H9 (cell line): ENCODE measurements around the gene ZNF8. TPM values are rescaled to one million over a fixed set of nuclear protein-coding genes. Genes with fewer than 3 reads are reported as not detected.

Experiments used
- DNase-seq: peaks from one replicate; pipeline ENCODE4 v3.0.0-alpha.2; 2017
- H2AFZ ChIP-seq: one replicate; pipeline ENCODE4 v1.6.1; 2013; ENCODE audit warnings: mild to moderate bottlenecking, low read length, control low read depth, moderate library complexity
- H2AK5ac ChIP-seq: 2 replicates; pipeline ENCODE4 v1.6.1; 2013; ENCODE audit warnings: low read length, control low read depth, mixed read lengths; ENCODE audit not compliant: insufficient read length
- H2BK120ac ChIP-seq: one replicate; pipeline ENCODE4 v1.6.1; 2013; ENCODE audit warnings: low read depth, mild to moderate bottlenecking, low read length, control low read depth, inconsistent platforms; ENCODE audit not compliant: poor library complexity, severe bottlenecking
- H2BK12ac ChIP-seq: 2 replicates; pipeline ENCODE4 v1.6.1; 2013; ENCODE audit warnings: low read length, control low read depth, mixed read lengths, low read depth; ENCODE audit not compliant: insufficient read length
- H2BK15ac ChIP-seq: 2 replicates; pipeline ENCODE4 v1.6.1; 2013; ENCODE audit warnings: low read depth, low read length, control low read depth
- H2BK20ac ChIP-seq: one replicate; pipeline ENCODE4 v1.6.1; 2013; ENCODE audit warnings: low read depth, mild to moderate bottlenecking, low read length, control low read depth, inconsistent platforms; ENCODE audit not compliant: poor library complexity, severe bottlenecking
- H2BK5ac ChIP-seq: 2 replicates; pipeline ENCODE4 v1.6.1; 2013; ENCODE audit warnings: low read length, control low read depth, mixed read lengths; ENCODE audit not compliant: insufficient read length
- H3K14ac ChIP-seq: 2 replicates; pipeline ENCODE4 v1.6.1; 2013; ENCODE audit warnings: low read length, control low read depth; ENCODE audit not compliant: insufficient read depth
- H3K18ac ChIP-seq: 2 replicates; pipeline ENCODE4 v1.6.1; 2013; ENCODE audit warnings: low read depth, mild to moderate bottlenecking, mixed read lengths, low read length, control low read depth; ENCODE audit not compliant: insufficient read length
- H3K23ac ChIP-seq: 2 replicates; pipeline ENCODE4 v1.6.1; 2013; ENCODE audit warnings: low read length, control low read depth, mixed read lengths, low read depth; ENCODE audit not compliant: insufficient read length
- H3K23me2 ChIP-seq: 2 replicates; pipeline ENCODE4 v1.6.1; 2013; ENCODE audit warnings: low read depth, mild to moderate bottlenecking, mixed read lengths, low read length, control low read depth; ENCODE audit not compliant: insufficient read length, poor library complexity, severe bottlenecking
- H3K27ac ChIP-seq: 2 replicates; pipeline ENCODE4 v1.5.1; 2013; ENCODE audit warnings: low read length, control low read depth, mixed read lengths, low read depth; ENCODE audit not compliant: insufficient read length
- H3K27me3 ChIP-seq: 2 replicates; pipeline ENCODE4 v1.6.1; 2013; ENCODE audit warnings: low read length, control low read depth, inconsistent platforms; ENCODE audit not compliant: insufficient read depth
- H3K4ac ChIP-seq: 2 replicates; pipeline ENCODE4 v1.6.1; 2013; ENCODE audit warnings: low read depth, mild to moderate bottlenecking, control low read depth, inconsistent platforms, low read length, moderate library complexity
- H3K4me1 ChIP-seq: 2 replicates; pipeline ENCODE4 v1.6.1; 2013; ENCODE audit warnings: low read length, control low read depth, inconsistent platforms; ENCODE audit not compliant: insufficient read depth
- H3K4me2 ChIP-seq: 2 replicates; pipeline ENCODE4 v1.6.1; 2013; ENCODE audit warnings: low read length, control low read depth, mixed read lengths; ENCODE audit not compliant: insufficient read length, insufficient read depth
- H3K56ac ChIP-seq: 2 replicates; pipeline ENCODE4 v1.6.1; 2013; ENCODE audit warnings: low read depth, mild to moderate bottlenecking, mixed read lengths, low read length, control low read depth; ENCODE audit not compliant: insufficient read length
- H3K79me1 ChIP-seq: 2 replicates; pipeline ENCODE4 v1.6.1; 2013; ENCODE audit warnings: low read depth, mild to moderate bottlenecking, moderate library complexity, low read length, control low read depth, inconsistent platforms; ENCODE audit not compliant: insufficient read depth, poor library complexity, severe bottlenecking
- H3K79me2 ChIP-seq: 2 replicates; pipeline ENCODE4 v1.6.1; 2013; ENCODE audit warnings: low read length, control low read depth, inconsistent platforms; ENCODE audit not compliant: insufficient read depth
- H3K9ac ChIP-seq: 2 replicates; pipeline ENCODE4 v1.6.1; 2013; ENCODE audit warnings: low read length, control low read depth, mixed read lengths; ENCODE audit not compliant: insufficient read length; ENCODE audit errors: extremely low read depth
- H3K9me3 ChIP-seq: one replicate; pipeline ENCODE4 v1.6.1; 2013; ENCODE audit warnings: low read depth, low read length, inconsistent platforms; ENCODE audit not compliant: control insufficient read depth
- H3T11ph ChIP-seq: one replicate; pipeline ENCODE4 v1.6.1; 2013; ENCODE audit warnings: mild to moderate bottlenecking, low read length, control low read depth, inconsistent platforms
- H4K20me1 ChIP-seq: one replicate; pipeline ENCODE4 v1.6.1; 2013; ENCODE audit not compliant: control insufficient read depth, insufficient read length, insufficient read depth
- H4K5ac ChIP-seq: 2 replicates; pipeline ENCODE4 v1.6.1; 2013; ENCODE audit warnings: low read depth, mild to moderate bottlenecking, mixed read lengths, low read length, control low read depth; ENCODE audit not compliant: insufficient read length
- H4K8ac ChIP-seq: replicated peaks from 2 replicates; pipeline ENCODE4 v1.6.1; 2013; ENCODE audit warnings: low read length, control low read depth, mixed read lengths, low read depth; ENCODE audit not compliant: insufficient read length
- H4K91ac ChIP-seq: 2 replicates; pipeline ENCODE4 v1.6.1; 2013; ENCODE audit warnings: low read depth, mild to moderate bottlenecking, moderate library complexity, mixed read lengths, low read length, control low read depth; ENCODE audit not compliant: insufficient read length
- H3K27ac Mint-ChIP-seq, 3 experiments: 2 replicates in 2 of 3; 3 replicates in 1 of 3; pipeline ENCODE4 v1.8.0; 2020 to 2021; ENCODE audit warnings: mixed read lengths in 3 of 3, mild to moderate bottlenecking in 1 of 3, moderate library complexity in 1 of 3
- H3K27me3 Mint-ChIP-seq: 2 replicates; pipeline ENCODE4 v1.8.0; 2021; ENCODE audit warnings: low read depth, mild to moderate bottlenecking, moderate library complexity, mixed read lengths
- H3K36me3 Mint-ChIP-seq, 3 experiments: 2 replicates in 2 of 3; 3 replicates in 1 of 3; pipeline ENCODE4 v1.8.0; 2020 to 2021; ENCODE audit warnings: low read depth in 3 of 3, mixed read lengths in 3 of 3; ENCODE audit not compliant: insufficient read depth in 1 of 3
- H3K4me1 Mint-ChIP-seq, 2 experiments: 2 replicates each; pipeline ENCODE4 v1.8.0; 2020; ENCODE audit warnings: mixed read lengths in 2 of 2
- H3K4me3 Mint-ChIP-seq, 2 experiments: 2 replicates in 1 of 2; 3 replicates in 1 of 2; pipeline ENCODE4 v1.8.0; 2020 to 2021; ENCODE audit warnings: mild to moderate bottlenecking in 2 of 2, mixed read lengths in 2 of 2, moderate library complexity in 1 of 2
- H3K9me3 Mint-ChIP-seq, 2 experiments: 2 replicates in 1 of 2; 3 replicates in 1 of 2; pipeline ENCODE4 v1.8.0; 2020; ENCODE audit warnings: mild to moderate bottlenecking in 2 of 2, mixed read lengths in 2 of 2, moderate library complexity in 1 of 2
- CTCF ChIP-seq: fragments of 200-600 bp; sonication (generic); conservative IDR thresholded peaks from 3 replicates; pipeline ENCODE4 v1.8.0; 2021; ENCODE audit warnings: antibody characterized with exemption, mild to moderate bottlenecking
- WGBS: extraction: QIAGEN DNeasy Blood & Tissue Kit; methylation state at CpG from one replicate; pipeline ENCODE4 v1.1.7; 2013; ENCODE audit warnings: missing lambda C conversion rate, low lambda C conversion rate, mixed read lengths; ENCODE audit not compliant: insufficient read length; ENCODE audit errors: extremely low coverage; 5-methylcytosine and 5-hydroxymethylcytosine counted together
- total RNA-seq: library from RNA; stranded (reverse); gene quantifications from 2 replicates; pipeline ENCODE4 v1.2.1, GENCODE V29; 2021

Gene ZNF8
- total RNA-seq, 1 experiment from 2014 or later: 17.3 TPM

GRCh38 chr19:58350871-58351557, 72.3 kb downstream of the ZNF8 start:
- no peak overlapping the region for H3K27ac ChIP-seq
- WGBS: no CpG with 5 or more reads among the region's 34 CpGs

More at GRCh38 chr19:58350871-58351557, 72.3 kb downstream of the ZNF8 start:
- Histone ChIP-seq H2AK5ac (no peak overlapping the region), H3K56ac (no peak overlapping the region), H3T11ph (no peak overlapping the region), H4K5ac (no peak overlapping the region), H4K91ac (no peak overlapping the region), H3K18ac (no peak overlapping the region), H3K14ac (no peak overlapping the region), H4K20me1 (no peaks in the 10 kb centered on the region), H2BK12ac (no peak overlapping the region), H3K4me2 (no peak overlapping the region), H2AFZ (no peak overlapping the region), H3K4me1 (no peaks in the 10 kb centered on the region), H3K79me1 (no peaks in the 10 kb centered on the region), H2BK120ac (no peak overlapping the region), H3K27me3 (no peaks in the 10 kb centered on the region), H4K8ac (no peak overlapping the region), H3K9ac (no peak overlapping the region), H3K4ac (no peak overlapping the region), H3K23me2 (peaks cover 6% of the 10 kb centered on the region), H3K79me2 (no peaks in the 10 kb centered on the region), H2BK5ac (no peak overlapping the region), H3K9me3 (no peaks in the 10 kb centered on the region), H2BK20ac (no peak overlapping the region), H3K23ac (no peak overlapping the region), H2BK15ac (no peak overlapping the region)
- no peak overlapping the region for H3K4me3 Mint-ChIP-seq
- H3K9me3 Mint-ChIP-seq: no peaks in the 10 kb centered on the region
- H3K36me3 Mint-ChIP-seq: peaks cover 0 to 4% (median 2%) of the 10 kb centered on the region in 3 experiments; a peak in 4 of 7 replicates
- peaks cover 0 to 6% of the 10 kb centered on the region in 2 experiments; a peak in 2 of 4 replicates for H3K4me1 Mint-ChIP-seq
- H3K27me3 Mint-ChIP-seq: peaks cover 6% of the 10 kb centered on the region
- DNase-seq: no peak
- TF ChIP-seq CTCF: no peak
- no peak overlapping the region for H3K27ac Mint-ChIP-seq
